ENCODE data around the gene EPS8L1. TPM values are rescaled to one million over a fixed set of nuclear protein-coding genes. Genes with fewer than 3 reads are reported as not detected.

The EPS8L1 gene
- total RNA-seq, 1 donor from 2014 or later: 54.0 TPM

DNA sequence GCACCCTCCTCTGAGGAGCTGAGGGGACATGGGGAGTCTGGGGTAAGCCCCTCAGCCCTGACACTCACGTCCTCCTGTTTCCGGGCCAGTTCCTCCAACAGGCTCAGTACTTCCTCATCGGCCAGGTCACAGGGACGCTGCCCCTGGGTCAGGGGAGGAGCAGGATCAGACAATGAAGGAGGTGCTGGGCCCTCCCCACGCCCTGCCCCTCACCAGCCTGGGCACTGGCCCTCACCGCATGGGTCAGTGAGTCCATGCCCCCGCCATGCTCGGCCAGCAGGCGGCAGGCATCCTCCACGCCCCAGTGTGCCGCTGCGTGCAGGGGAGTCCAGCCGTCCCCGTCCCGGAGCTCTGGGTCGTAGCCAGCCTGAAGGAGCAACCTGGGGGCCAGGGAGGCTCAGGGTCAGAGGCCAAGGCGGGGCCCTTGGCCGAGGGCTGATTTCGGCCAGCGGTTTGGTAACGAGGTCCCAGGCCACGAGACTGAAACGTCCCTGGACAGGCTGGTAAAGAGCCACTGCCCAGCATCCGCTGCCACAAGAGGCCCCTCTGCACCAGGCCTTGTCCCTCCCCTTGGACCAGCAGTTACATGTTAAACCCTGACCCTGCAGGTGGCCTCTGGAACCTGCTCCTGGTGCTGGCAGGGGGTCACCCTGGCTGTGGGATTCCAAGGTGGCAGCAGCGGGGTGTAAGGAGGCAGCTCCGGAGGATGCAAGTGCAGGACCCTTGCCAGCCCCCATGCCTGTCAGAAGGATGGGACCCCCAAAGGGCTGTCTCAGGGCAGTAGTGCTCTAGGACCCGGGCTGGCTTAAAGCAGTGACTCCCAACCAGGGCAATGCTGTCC is 23.3 kb downstream of the EPS8L1 start:
- no peaks in the 10 kb centered on the region for H3K27me3 Mint-ChIP-seq
- TF ChIP-seq, protein P1, sequence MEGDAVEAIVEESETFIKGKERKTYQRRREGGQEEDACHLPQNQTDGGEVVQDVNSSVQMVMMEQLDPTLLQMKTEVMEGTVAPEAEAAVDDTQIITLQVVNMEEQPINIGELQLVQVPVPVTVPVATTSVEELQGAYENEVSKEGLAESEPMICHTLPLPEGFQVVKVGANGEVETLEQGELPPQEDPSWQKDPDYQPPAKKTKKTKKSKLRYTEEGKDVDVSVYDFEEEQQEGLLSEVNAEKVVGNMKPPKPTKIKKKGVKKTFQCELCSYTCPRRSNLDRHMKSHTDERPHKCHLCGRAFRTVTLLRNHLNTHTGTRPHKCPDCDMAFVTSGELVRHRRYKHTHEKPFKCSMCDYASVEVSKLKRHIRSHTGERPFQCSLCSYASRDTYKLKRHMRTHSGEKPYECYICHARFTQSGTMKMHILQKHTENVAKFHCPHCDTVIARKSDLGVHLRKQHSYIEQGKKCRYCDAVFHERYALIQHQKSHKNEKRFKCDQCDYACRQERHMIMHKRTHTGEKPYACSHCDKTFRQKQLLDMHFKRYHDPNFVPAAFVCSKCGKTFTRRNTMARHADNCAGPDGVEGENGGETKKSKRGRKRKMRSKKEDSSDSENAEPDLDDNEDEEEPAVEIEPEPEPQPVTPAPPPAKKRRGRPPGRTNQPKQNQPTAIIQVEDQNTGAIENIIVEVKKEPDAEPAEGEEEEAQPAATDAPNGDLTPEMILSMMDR (conservative IDR thresholded peaks at IDR 0.05): peak; percentile 36
- H3K4me1 Mint-ChIP-seq (ENCODE audit: unreplicated experiment): peaks cover 8% of the 10 kb centered on the region
- no peak overlapping the region for H3K27ac Mint-ChIP-seq
- H3K4me3 Mint-ChIP-seq: no peak overlapping the region
- H3K36me3 Mint-ChIP-seq: peaks cover 17% of the 10 kb centered on the region
- no peak for DNase-seq (ENCODE audit: extremely low spot score, unreplicated experiment)
- no peaks in the 10 kb centered on the region for H3K9me3 Mint-ChIP-seq

DNA sequence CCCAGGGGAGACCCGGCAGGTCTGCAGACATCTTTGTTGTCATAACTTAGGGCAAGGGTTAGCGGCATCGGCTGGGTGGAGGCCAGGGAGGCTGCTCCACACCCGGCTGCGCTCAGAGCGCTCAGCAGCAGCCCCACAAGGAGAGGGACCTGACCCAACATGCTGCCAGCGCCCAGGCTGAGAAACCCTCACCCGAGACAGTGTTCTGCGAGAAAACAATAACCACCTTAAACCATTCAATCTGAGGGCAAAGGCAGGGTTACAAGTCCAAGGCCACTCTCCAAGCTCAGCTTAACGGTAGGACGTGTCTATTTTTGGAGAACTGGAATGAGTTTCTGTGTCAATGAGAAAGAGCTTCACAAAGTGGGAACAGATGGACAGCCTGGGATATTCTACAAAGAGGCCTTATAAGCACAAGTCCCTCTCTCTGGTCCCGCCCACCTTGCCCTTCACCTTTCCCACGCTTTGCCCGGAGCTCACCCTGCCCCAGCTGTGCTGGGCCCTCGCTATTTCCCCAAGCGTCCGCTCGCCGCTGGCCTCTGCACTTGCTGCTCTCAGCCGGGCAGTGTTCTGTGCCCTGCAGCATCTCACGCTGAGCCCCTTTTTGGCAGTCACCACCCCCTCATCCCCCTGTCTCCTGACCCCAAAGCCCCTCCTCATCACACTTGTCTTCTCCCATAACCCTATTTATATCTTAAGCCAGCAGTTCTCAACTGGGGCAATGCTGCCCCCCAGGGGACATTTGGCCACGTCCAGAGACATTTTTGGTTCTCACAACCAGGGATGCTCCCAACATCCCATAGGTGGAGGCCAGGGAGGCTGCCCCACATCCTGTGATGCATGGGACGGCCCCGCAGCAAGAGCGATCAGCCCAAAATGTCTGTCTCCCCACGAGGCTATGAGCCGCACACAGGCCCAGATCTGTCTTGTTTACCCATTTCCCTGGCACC is 24.2 kb downstream of the EPS8L1 start:
- TF ChIP-seq, protein P1 (conservative IDR thresholded peaks at IDR 0.05): peak; percentile 56
- DNase-seq (ENCODE audit: extremely low spot score, unreplicated experiment): no peak
- peaks cover 17% of the 10 kb centered on the region for H3K36me3 Mint-ChIP-seq
- H3K4me3 Mint-ChIP-seq: no peak overlapping the region
- no peaks in the 10 kb centered on the region for H3K27me3 Mint-ChIP-seq
- peaks cover 8% of the 10 kb centered on the region for H3K4me1 Mint-ChIP-seq (ENCODE audit: unreplicated experiment)
- no peaks in the 10 kb centered on the region for H3K9me3 Mint-ChIP-seq
- no peak overlapping the region for H3K27ac Mint-ChIP-seq

DNA sequence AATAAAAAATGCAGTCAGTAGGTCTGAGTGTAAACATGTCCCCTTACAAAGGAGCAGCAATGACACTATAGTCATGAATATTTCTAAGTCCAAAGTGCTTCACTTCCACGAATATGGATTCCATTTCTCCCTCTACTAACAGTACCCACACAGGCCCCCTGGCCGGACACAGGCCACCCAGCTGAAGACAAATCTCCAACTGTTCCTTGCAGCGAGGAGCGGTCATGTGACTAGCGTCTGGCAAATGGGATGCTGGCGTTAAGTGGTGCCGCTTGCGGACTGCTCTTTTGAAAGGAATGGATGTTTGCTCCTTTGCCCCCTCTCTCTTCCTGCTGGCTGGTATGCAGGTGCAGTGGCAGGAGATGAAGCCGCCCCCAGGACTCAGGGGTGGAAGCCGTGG is 25.6 kb downstream of the EPS8L1 start:
- Mint-ChIP-seq H3K4me1 (ENCODE audit: unreplicated experiment) (peaks cover 8% of the 10 kb centered on the region), H3K27me3 (no peaks in the 10 kb centered on the region), H3K36me3 (peaks cover 22% of the 10 kb centered on the region), H3K4me3 (no peak overlapping the region), H3K27ac (no peak overlapping the region), H3K9me3 (no peaks in the 10 kb centered on the region)
- DNase-seq (ENCODE audit: extremely low spot score, unreplicated experiment): peak; percentile 62
- TF ChIP-seq, protein P1 (conservative IDR thresholded peaks at IDR 0.05): no peak

DNA sequence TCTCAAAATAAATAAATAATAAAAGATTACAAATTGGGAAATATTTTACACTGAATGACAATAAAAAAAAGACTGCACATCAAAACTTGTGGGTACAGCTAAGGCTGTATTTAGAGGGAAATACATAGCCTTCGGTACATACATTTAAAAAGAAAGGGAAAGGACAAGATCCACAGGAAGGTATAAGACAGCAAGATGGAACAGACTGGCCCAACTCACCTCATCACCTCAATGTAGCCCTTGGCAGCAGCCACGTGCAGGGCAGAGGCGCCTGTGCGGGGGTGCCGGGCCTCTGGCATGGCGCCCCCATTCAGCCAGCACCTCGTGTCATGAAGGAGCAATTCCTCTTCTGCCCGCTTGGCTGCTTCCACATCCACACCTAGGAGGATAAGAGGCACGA is 27.5 kb downstream of the EPS8L1 start:
- no peaks in the 10 kb centered on the region for H3K27me3 Mint-ChIP-seq
- peaks cover 8% of the 10 kb centered on the region for H3K4me1 Mint-ChIP-seq (ENCODE audit: unreplicated experiment)
- peaks cover 30% of the 10 kb centered on the region for H3K36me3 Mint-ChIP-seq
- TF ChIP-seq, protein P1 (conservative IDR thresholded peaks at IDR 0.05): no peak
- H3K9me3 Mint-ChIP-seq: no peaks in the 10 kb centered on the region
- DNase-seq (ENCODE audit: extremely low spot score, unreplicated experiment): no peak
- H3K27ac Mint-ChIP-seq: no peak overlapping the region
- no peak overlapping the region for H3K4me3 Mint-ChIP-seq

DNA sequence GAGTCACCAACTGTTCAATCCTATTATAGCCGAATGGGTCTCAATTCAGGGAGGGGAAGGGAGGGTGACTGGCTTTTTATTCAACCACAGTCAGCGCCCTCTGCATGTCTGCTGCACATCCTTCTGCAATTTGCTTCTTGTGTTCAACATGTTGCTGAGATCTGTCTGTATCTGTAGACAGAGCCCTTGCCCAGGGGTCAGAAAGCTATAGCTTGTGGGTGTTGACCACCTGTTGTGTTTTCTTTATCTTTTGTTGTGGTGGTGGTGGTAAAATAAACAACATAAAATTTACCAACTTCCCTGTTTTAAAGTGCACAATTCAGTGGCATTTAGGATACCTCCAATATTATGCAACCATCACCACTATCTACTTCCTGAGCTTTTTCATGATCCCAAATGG is 29.6 kb downstream of the EPS8L1 start:
- no peak overlapping the region for H3K27ac Mint-ChIP-seq
- DNase-seq (ENCODE audit: extremely low spot score, unreplicated experiment): no peak
- TF ChIP-seq, protein P1 (conservative IDR thresholded peaks at IDR 0.05): no peak
- peaks cover 32% of the 10 kb centered on the region for H3K36me3 Mint-ChIP-seq
- peaks cover 1% of the 10 kb centered on the region for H3K4me1 Mint-ChIP-seq (ENCODE audit: unreplicated experiment)
- H3K4me3 Mint-ChIP-seq: no peak overlapping the region
- H3K27me3 Mint-ChIP-seq: no peaks in the 10 kb centered on the region
- no peaks in the 10 kb centered on the region for H3K9me3 Mint-ChIP-seq
